Measurements from ENCODE around the gene NELL1. TPM values are rescaled to one million over a fixed set of nuclear protein-coding genes. Genes with fewer than 3 reads are reported as not detected.
A peak's percentile ranks its signal among the peaks of the same experiment; 100 is the strongest.

The NELL1 gene
- total and polyA plus RNA-seq, 2 experiments from 2014 or later, result 1.6 TPM; not detected in 1

DNA sequence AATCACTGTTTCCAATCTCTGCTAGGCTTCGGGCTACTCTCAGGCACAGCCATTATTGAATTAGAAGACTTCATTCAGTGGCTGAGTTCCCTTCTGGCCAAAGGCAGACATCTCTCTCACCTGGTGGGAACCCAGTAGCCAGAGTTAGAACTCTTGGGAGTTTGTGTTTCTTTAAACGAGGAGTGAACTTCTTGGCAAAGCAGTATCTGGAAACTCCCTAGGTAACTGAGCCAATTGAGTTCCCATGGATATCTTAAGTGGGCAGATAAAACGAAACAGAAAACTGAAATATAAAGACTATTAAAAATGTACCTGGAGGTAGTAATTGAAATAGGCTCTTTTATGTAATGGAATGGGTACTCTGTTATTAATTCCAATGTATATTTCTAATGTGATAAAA, 125.6 kb downstream of the NELL1 start (continued):
- TF ChIP-seq REST (IDR thresholded peaks at IDR 0.05; ENCODE audit: unreplicated experiment), result no peak

DNA sequence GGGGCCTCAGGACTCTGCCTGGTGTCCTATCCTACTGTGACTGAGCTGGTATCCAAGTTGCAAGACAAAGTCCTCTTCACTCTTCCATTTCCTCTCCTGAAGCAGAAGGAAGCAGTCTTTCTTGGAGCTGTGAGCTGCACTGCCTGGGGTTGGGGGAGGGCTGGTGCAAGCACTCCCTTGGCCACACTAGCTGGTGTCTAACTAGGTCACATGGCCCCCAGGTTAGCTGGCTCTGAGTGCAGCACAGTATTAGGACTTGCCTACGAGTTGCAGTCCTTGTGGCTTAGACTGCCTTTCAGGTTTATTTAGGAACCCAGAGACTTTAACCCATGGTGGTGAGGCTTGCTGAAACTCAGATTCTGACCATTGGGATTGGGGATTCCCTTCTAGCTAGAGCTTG, 138.9 kb downstream of the NELL1 start:
- Histone ChIP-seq H3K36me3 (ENCODE audit: insufficient read depth) (no peaks in the 10 kb centered on the region), H4K20me1 (replicated peaks; ENCODE audit: insufficient read depth) (no peaks in the 10 kb centered on the region), H3F3A (replicated peaks; ENCODE audit: low read depth) (no peaks in the 10 kb centered on the region), H2AFZ (peak overlapping the region; percentile 59; the same call in 1 of the 2 replicates), H3K79me2 (replicated peaks; ENCODE audit: insufficient read depth) (no peaks in the 10 kb centered on the region), H3K9me2 (ENCODE audit: insufficient read depth) (no peaks in the 10 kb centered on the region; the same call in 1 of the 2 replicates), H3K4me3 (no peak overlapping the region), H3K27ac (ENCODE audit: low read depth) (no peak overlapping the region), H3K4me1 (ENCODE audit: insufficient read depth) (no peaks in the 10 kb centered on the region; the same call in 1 of the 2 replicates), H3K4me2 (no peak overlapping the region), H3K27me3 (ENCODE audit: insufficient read depth) (no peaks in the 10 kb centered on the region)
- no peak overlapping the region for H3K27ac Mint-ChIP-seq
- ATAC-seq, result no peak
- H3K4me3 Mint-ChIP-seq, result no peak overlapping the region
- TF ChIP-seq, protein P1, sequence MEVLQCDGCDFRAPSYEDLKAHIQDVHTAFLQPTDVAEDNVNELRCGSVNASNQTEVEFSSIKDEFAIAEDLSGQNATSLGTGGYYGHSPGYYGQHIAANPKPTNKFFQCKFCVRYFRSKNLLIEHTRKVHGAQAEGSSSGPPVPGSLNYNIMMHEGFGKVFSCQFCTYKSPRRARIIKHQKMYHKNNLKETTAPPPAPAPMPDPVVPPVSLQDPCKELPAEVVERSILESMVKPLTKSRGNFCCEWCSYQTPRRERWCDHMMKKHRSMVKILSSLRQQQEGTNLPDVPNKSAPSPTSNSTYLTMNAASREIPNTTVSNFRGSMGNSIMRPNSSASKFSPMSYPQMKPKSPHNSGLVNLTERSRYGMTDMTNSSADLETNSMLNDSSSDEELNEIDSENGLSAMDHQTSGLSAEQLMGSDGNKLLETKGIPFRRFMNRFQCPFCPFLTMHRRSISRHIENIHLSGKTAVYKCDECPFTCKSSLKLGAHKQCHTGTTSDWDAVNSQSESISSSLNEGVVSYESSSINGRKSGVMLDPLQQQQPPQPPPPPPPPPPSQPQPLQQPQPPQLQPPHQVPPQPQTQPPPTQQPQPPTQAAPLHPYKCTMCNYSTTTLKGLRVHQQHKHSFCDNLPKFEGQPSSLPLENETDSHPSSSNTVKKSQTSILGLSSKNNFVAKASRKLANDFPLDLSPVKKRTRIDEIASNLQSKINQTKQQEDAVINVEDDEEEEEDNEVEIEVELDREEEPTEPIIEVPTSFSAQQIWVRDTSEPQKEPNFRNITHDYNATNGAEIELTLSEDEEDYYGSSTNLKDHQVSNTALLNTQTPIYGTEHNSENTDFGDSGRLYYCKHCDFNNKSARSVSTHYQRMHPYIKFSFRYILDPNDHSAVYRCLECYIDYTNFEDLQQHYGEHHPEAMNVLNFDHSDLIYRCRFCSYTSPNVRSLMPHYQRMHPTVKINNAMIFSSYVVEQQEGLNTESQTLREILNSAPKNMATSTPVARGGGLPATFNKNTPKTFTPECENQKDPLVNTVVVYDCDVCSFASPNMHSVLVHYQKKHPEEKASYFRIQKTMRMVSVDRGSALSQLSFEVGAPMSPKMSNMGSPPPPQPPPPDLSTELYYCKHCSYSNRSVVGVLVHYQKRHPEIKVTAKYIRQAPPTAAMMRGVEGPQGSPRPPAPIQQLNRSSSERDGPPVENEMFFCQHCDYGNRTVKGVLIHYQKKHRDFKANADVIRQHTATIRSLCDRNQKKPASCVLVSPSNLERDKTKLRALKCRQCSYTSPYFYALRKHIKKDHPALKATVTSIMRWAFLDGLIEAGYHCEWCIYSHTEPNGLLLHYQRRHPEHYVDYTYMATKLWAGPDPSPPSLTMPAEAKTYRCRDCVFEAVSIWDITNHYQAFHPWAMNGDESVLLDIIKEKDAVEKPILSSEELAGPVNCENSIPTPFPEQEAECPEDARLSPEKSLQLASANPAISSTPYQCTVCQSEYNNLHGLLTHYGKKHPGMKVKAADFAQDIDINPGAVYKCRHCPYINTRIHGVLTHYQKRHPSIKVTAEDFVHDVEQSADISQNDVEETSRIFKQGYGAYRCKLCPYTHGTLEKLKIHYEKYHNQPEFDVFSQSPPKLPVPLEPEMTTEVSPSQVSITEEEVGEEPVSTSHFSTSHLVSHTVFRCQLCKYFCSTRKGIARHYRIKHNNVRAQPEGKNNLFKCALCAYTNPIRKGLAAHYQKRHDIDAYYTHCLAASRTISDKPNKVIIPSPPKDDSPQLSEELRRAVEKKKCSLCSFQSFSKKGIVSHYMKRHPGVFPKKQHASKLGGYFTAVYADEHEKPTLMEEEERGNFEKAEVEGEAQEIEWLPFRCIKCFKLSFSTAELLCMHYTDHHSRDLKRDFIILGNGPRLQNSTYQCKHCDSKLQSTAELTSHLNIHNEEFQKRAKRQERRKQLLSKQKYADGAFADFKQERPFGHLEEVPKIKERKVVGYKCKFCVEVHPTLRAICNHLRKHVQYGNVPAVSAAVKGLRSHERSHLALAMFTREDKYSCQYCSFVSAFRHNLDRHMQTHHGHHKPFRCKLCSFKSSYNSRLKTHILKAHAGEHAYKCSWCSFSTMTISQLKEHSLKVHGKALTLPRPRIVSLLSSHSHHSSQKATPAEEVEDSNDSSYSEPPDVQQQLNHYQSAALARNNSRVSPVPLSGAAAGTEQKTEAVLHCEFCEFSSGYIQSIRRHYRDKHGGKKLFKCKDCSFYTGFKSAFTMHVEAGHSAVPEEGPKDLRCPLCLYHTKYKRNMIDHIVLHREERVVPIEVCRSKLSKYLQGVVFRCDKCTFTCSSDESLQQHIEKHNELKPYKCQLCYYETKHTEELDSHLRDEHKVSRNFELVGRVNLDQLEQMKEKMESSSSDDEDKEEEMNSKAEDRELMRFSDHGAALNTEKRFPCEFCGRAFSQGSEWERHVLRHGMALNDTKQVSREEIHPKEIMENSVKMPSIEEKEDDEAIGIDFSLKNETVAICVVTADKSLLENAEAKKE (CRISPR knock-in tag; IDR thresholded peaks at IDR 0.05), result no peak
- TF ChIP-seq JUNB (IDR thresholded peaks at IDR 0.05; ENCODE audit: unreplicated experiment), result no peak
- no peak for TF ChIP-seq POLR2AphosphoS5 (IDR thresholded peaks at IDR 0.05; ENCODE audit: low read depth)
- no peak for TF ChIP-seq REST (IDR thresholded peaks at IDR 0.05; ENCODE audit: unreplicated experiment)
- no peak for TF ChIP-seq EZH2 (IDR thresholded peaks at IDR 0.05; ENCODE audit: low read depth, unreplicated experiment)
- TF ChIP-seq STAT1 (IDR thresholded peaks at IDR 0.05; ENCODE audit: unreplicated experiment), result no peak
- TF ChIP-seq NANOG (IDR thresholded peaks at IDR 0.05; ENCODE audit: borderline replicate concordance), result no peak
- TF ChIP-seq, protein P2, sequence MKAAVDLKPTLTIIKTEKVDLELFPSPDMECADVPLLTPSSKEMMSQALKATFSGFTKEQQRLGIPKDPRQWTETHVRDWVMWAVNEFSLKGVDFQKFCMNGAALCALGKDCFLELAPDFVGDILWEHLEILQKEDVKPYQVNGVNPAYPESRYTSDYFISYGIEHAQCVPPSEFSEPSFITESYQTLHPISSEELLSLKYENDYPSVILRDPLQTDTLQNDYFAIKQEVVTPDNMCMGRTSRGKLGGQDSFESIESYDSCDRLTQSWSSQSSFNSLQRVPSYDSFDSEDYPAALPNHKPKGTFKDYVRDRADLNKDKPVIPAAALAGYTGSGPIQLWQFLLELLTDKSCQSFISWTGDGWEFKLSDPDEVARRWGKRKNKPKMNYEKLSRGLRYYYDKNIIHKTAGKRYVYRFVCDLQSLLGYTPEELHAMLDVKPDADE (IDR thresholded peaks at IDR 0.05), result no peak
- H3K9me3 Mint-ChIP-seq, result no peaks in the 10 kb centered on the region; the same call in 1 of the 3 replicates
- no peaks in the 10 kb centered on the region for H3K27me3 Mint-ChIP-seq (ENCODE audit: insufficient read depth, low read depth, poor library complexity)
- no peaks in the 10 kb centered on the region for H3K36me3 Mint-ChIP-seq (ENCODE audit: low read depth)
- peak; percentile 1 for DNase-seq (ENCODE audit: low spot score)
- peaks cover 2% of the 10 kb centered on the region; the same call in 1 of the 3 replicates for H3K4me1 Mint-ChIP-seq

Data from GM23338 (cell line).